ENCODE data around the gene LRIT2. TPM values are rescaled to one million over a fixed set of nuclear protein-coding genes. Genes with fewer than 3 reads are reported as not detected.

LRIT2 gene
- total RNA-seq, 1 experiment from 2014 or later, result not detected

- peaks cover 57% of the 10 kb centered on the region for H3K27me3 Mint-ChIP-seq (ENCODE audit: low read depth)
- H3K36me3 Mint-ChIP-seq, result no peaks in the 10 kb centered on the region
- 0 out of 2 replicates have a peak overlapping the region, but pooled peaks have one; percentile 68 for H3K4me3 Mint-ChIP-seq
- H3K4me1 Mint-ChIP-seq, result peaks cover 9% of the 10 kb centered on the region; the same call in 1 of the 2 replicates
- no peak overlapping the region for H3K27ac Mint-ChIP-seq
- TF ChIP-seq FOXK1 (CRISPR knock-in tag; IDR thresholded peaks at IDR 0.05) (no peak), ZNF263 (CRISPR knock-in tag; IDR thresholded peaks at IDR 0.05; ENCODE audit: low read depth) (no peak), ZMAT4 (CRISPR knock-in tag; IDR thresholded peaks at IDR 0.05) (no peak), PRRX2 (CRISPR knock-in tag; IDR thresholded peaks at IDR 0.05) (no peak), AR (CRISPR knock-in tag; IDR thresholded peaks at IDR 0.05) (no peak), IRF2 (CRISPR knock-in tag; IDR thresholded peaks at IDR 0.05; ENCODE audit: borderline replicate concordance, low read depth) (no peak), ZNF138 (CRISPR knock-in tag; conservative IDR thresholded peaks at IDR 0.05) (no peak), TP53 (CRISPR knock-in tag; IDR thresholded peaks at IDR 0.05) (no peak)
- CTCF ChIA-PET, result interaction anchor here (3.1 kb wide), 1 partner anchor 41 kb away, joined by 10 read pairs; no protein-coding TSS in a partner anchor
- ATAC-seq, result no peak
- no peak for DNase-seq (ENCODE audit: low spot score)
- no peaks in the 10 kb centered on the region for H3K9me3 Mint-ChIP-seq
- POLR2A ChIA-PET, result no interaction called here
Observed at GRCh38 chr10:84196083-84196482, 29.3 kb downstream of the LRIT2 start.

GRCh38 chr10:84195044-84195830 lies 30.1 kb downstream of the LRIT2 start:
- DNase-seq (ENCODE audit: low spot score) (no peak), ATAC-seq (no peak)
- Mint-ChIP-seq H3K4me3 (peak overlapping the region; percentile 68), H3K4me1 (peaks cover 9% of the 10 kb centered on the region; the same call in 1 of the 2 replicates), H3K27ac (no peak overlapping the region), H3K27me3 (ENCODE audit: low read depth) (peaks cover 57% of the 10 kb centered on the region), H3K9me3 (no peaks in the 10 kb centered on the region), H3K36me3 (no peaks in the 10 kb centered on the region)
- ChIA-PET CTCF (interaction anchor here (1.5 to 3.1 kb wide), 4 partner anchors 8 to 47 kb away, joined by 5 to 19 read pairs (median 8); no protein-coding TSS in a partner anchor), POLR2A (no interaction called here)
- TF ChIP-seq ZNF671 (CRISPR knock-in tag; IDR thresholded peaks at IDR 0.05) (no peak), ZNF512 (CRISPR knock-in tag; IDR thresholded peaks at IDR 0.05; ENCODE audit: borderline replicate concordance) (no peak), MLX (CRISPR knock-in tag; IDR thresholded peaks at IDR 0.05) (no peak), SOX15 (CRISPR knock-in tag; IDR thresholded peaks at IDR 0.05) (no peak), PRDM15 (CRISPR knock-in tag; IDR thresholded peaks at IDR 0.05) (0 out of 2 replicates have a peak, but pooled peaks have one; percentile 11)
